KMS-11 (cell line): ENCODE results near the gene CASKIN2.

ENCODE experiments used
- H2AFZ ChIP-seq: fragments of 200-600 bp; sonication (generic); 2 replicates; pipeline ENCODE4 v1.6.1; 2016; ENCODE audit warnings: antibody characterized with exemption, mixed run types, low read depth
- H3K27ac ChIP-seq: fragments of 200-600 bp; sonication (generic); 2 replicates; pipeline ENCODE4 v1.6.1; 2016; ENCODE audit warnings: mild to moderate bottlenecking, mixed run types
- H3K27me3 ChIP-seq: fragments of 200-600 bp; sonication (generic); 2 replicates; pipeline ENCODE4 v1.6.1; 2017; ENCODE audit warnings: mild to moderate bottlenecking, low read depth, mixed run types, moderate library complexity; ENCODE audit not compliant: insufficient read depth
- H3K36me3 ChIP-seq: fragments of 200-600 bp; sonication (generic); 2 replicates; pipeline ENCODE4 v1.6.1; 2017; ENCODE audit warnings: mild to moderate bottlenecking, mixed run types; ENCODE audit not compliant: insufficient read depth
- H3K4me1 ChIP-seq: fragments of 200-600 bp; sonication (generic); 2 replicates; pipeline ENCODE4 v1.6.1; 2016; ENCODE audit warnings: mild to moderate bottlenecking, low read depth, mixed run types; ENCODE audit not compliant: poor library complexity, severe bottlenecking
- H3K4me2 ChIP-seq: fragments of 200-600 bp; sonication (generic); 2 replicates; pipeline ENCODE4 v1.7.0; 2016; ENCODE audit warnings: mild to moderate bottlenecking, mixed run types
- H3K4me3 ChIP-seq: fragments of 200-600 bp; sonication (generic); IDR thresholded peaks from 2 replicates; pipeline ENCODE4 v1.6.1; 2017; ENCODE audit warnings: low read depth, low read length, mixed read lengths; ENCODE audit not compliant: insufficient read depth
- H3K79me2 ChIP-seq: fragments of 200-600 bp; sonication (generic); 2 replicates; pipeline ENCODE4 v1.6.1; 2016; ENCODE audit warnings: low read depth, mixed run types; ENCODE audit not compliant: insufficient read depth
- H3K9ac ChIP-seq: fragments of 200-600 bp; sonication (generic); 2 replicates; pipeline ENCODE4 v1.6.1; 2016; ENCODE audit warnings: mild to moderate bottlenecking, mixed run types
- H4K20me1 ChIP-seq: fragments of 200-600 bp; sonication (generic); 2 replicates; pipeline ENCODE4 v1.6.1; 2016; ENCODE audit warnings: mild to moderate bottlenecking, mixed run types; ENCODE audit not compliant: insufficient read depth
- TF ChIP-seq, protein P1 (sequence below): fragments of 200-600 bp; sonication (generic); conservative IDR thresholded peaks from 2 replicates; pipeline ENCODE4 v1.6.1; 2017; ENCODE audit warnings: low read depth, mild to moderate bottlenecking, antibody characterized with exemption, low read length, moderate library complexity, mixed read lengths

Gene CASKIN2

DNA sequence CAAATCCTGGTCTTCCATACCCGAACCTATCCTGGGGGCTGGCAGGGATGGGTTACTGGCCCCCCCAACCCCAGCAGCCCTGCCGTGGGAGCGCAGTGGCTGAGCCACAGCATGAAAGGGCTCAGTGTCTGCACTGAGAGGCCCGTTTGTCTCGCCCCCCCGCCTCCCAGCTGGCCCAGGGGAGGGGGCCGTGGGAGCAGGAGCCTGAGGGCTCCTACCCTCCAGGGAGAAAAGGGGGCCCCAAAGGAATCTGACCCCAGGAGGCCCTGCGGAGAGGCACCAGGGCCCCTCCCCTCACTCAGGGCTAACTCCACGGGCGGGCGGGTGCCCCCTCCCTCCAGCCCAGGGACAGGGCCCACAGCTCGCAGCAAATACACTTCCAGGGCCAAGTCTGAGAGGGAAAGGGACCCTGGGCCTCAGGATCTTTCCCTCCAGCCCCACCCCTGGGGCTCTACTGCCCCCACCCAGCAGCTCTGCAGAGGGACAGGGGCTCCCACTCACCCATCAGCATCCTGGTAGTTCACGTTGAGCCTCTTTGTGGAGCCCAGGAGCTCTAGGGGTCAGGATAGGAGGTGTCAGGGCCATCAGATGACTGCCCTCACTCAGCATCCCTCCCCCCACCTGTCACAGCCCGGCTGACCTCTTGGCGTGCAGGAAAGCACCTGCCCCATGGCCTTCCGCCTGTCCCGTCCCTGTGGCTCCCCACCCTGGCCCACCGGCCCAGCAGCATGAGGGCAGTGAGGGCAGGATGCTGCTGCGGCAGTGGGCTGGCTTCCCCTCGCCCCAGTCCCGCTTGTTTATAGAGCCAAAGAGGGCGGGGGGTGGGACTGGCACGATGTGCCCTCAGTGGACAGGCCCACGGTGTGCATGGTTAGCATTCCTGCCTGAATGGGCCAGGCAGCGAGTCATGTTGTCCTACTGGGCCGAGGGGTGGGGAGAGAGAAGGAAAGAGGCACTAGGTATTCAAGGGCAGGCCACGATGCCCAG, 7.3 kb downstream of the CASKIN2 start:
- TF ChIP-seq, protein P1, sequence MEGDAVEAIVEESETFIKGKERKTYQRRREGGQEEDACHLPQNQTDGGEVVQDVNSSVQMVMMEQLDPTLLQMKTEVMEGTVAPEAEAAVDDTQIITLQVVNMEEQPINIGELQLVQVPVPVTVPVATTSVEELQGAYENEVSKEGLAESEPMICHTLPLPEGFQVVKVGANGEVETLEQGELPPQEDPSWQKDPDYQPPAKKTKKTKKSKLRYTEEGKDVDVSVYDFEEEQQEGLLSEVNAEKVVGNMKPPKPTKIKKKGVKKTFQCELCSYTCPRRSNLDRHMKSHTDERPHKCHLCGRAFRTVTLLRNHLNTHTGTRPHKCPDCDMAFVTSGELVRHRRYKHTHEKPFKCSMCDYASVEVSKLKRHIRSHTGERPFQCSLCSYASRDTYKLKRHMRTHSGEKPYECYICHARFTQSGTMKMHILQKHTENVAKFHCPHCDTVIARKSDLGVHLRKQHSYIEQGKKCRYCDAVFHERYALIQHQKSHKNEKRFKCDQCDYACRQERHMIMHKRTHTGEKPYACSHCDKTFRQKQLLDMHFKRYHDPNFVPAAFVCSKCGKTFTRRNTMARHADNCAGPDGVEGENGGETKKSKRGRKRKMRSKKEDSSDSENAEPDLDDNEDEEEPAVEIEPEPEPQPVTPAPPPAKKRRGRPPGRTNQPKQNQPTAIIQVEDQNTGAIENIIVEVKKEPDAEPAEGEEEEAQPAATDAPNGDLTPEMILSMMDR, result no peak
- no peaks in the 10 kb centered on the region for H3K36me3 ChIP-seq

GRCh38 chr17:75506888-75507287, 8.4 kb downstream of the CASKIN2 start:
- Histone ChIP-seq H3K36me3 (no peaks in the 10 kb centered on the region), H4K20me1 (no peaks in the 10 kb centered on the region), H3K27ac (no peak overlapping the region), H3K4me1 (no peaks in the 10 kb centered on the region), H3K4me2 (no peak overlapping the region), H3K9ac (no peak overlapping the region), H3K79me2 (no peaks in the 10 kb centered on the region), H3K4me3 (no peak overlapping the region), H3K27me3 (no peaks in the 10 kb centered on the region), H2AFZ (no peak overlapping the region)
- TF ChIP-seq, protein P1, result no peak

More for the DNA sequence above, 7.3 kb downstream of the CASKIN2 start:
- Histone ChIP-seq H3K79me2 (no peaks in the 10 kb centered on the region), H3K4me1 (no peaks in the 10 kb centered on the region), H2AFZ (no peak overlapping the region), H3K27ac (no peak overlapping the region), H3K9ac (no peak overlapping the region), H3K4me2 (no peak overlapping the region), H4K20me1 (no peaks in the 10 kb centered on the region), H3K4me3 (no peak overlapping the region), H3K27me3 (no peaks in the 10 kb centered on the region)

- Histone ChIP-seq H3K4me1 (no peaks in the 10 kb centered on the region), H4K20me1 (no peaks in the 10 kb centered on the region), H3K36me3 (no peaks in the 10 kb centered on the region), H3K27me3 (no peaks in the 10 kb centered on the region), H3K79me2 (no peaks in the 10 kb centered on the region), H3K27ac (no peak overlapping the region), H3K4me3 (no peak overlapping the region), H2AFZ (no peak overlapping the region), H3K4me2 (no peak overlapping the region), H3K9ac (no peak overlapping the region)
- TF ChIP-seq, protein P1, result no peak
These were observed 9.2 kb downstream of the CASKIN2 start for GRCh38 chr17:75506134-75506533.

DNA sequence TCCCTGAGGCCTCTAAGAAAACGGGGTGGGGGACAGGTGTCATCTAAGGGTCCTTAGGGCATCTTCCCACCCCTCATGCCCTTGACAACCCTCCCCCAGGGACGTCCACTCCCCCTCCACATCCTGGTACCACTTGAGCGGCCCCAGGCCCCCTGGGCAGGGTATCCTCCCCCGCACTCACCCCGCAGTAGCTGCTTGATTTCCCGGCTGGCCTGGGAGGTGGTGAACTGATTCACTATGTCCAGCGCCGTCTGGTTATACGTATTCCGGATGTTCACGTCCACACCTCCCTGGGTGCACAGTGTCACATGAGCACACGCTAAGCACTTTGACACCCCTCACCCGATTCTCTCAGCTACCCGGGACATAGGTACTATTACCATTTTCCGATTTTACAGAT, 9.7 kb downstream of the CASKIN2 start:
- Histone ChIP-seq H3K4me2 (no peak overlapping the region), H3K27ac (no peak overlapping the region), H3K27me3 (no peaks in the 10 kb centered on the region), H3K9ac (no peak overlapping the region), H3K36me3 (no peaks in the 10 kb centered on the region), H3K4me1 (no peaks in the 10 kb centered on the region), H3K79me2 (no peaks in the 10 kb centered on the region), H4K20me1 (no peaks in the 10 kb centered on the region), H2AFZ (no peak overlapping the region), H3K4me3 (no peak overlapping the region)
- TF ChIP-seq, protein P1, result no peak
